ENCODE data around the gene NDC1. TPM values are rescaled to one million over a fixed set of nuclear protein-coding genes. Genes with fewer than 3 reads are reported as not detected.

Gene NDC1
- total RNA-seq, 1 experiment from 2014 or later: 130 TPM

GRCh38 chr1:53732409-53732808 lies 105.7 kb downstream of the NDC1 start:
- Histone ChIP-seq H3K27me3 (ENCODE audit: low read length) (no peaks in the 10 kb centered on the region), H3K27ac (ENCODE audit: low read length) (no peak overlapping the region), H4K20me1 (ENCODE audit: insufficient read depth, low read depth, low read length) (no peaks in the 10 kb centered on the region), H3K36me3 (ENCODE audit: insufficient read depth, low read length) (no peaks in the 10 kb centered on the region), H3K4me3 (ENCODE audit: low read length) (no peak overlapping the region), H3K9ac (ENCODE audit: low read length) (no peak overlapping the region), H3K9me3 (ENCODE audit: low read length) (no peaks in the 10 kb centered on the region), H3K9me2 (replicated peaks; ENCODE audit: insufficient read depth, low read length) (no peaks in the 10 kb centered on the region), H2AFZ (ENCODE audit: low read length) (no peak overlapping the region), H3K79me2 (ENCODE audit: low read length) (no peaks in the 10 kb centered on the region), H3K4me2 (ENCODE audit: low read depth, low read length, poor library complexity, severe bottlenecking) (no peak overlapping the region), H3K4me1 (ENCODE audit: low read length) (no peaks in the 10 kb centered on the region)
- no peak for DNase-seq

- Histone ChIP-seq H3K27ac (ENCODE audit: low read length) (no peak overlapping the region), H3K36me3 (ENCODE audit: insufficient read depth, low read length) (no peaks in the 10 kb centered on the region), H3K79me2 (ENCODE audit: low read length) (no peaks in the 10 kb centered on the region), H3K9me2 (replicated peaks; ENCODE audit: insufficient read depth, low read length) (no peaks in the 10 kb centered on the region), H3K4me3 (ENCODE audit: low read length) (no peak overlapping the region), H3K4me1 (ENCODE audit: low read length) (no peaks in the 10 kb centered on the region), H3K9me3 (ENCODE audit: low read length) (no peaks in the 10 kb centered on the region), H2AFZ (ENCODE audit: low read length) (no peak overlapping the region), H4K20me1 (ENCODE audit: insufficient read depth, low read depth, low read length) (no peaks in the 10 kb centered on the region), H3K9ac (ENCODE audit: low read length) (no peak overlapping the region), H3K4me2 (ENCODE audit: low read depth, low read length, poor library complexity, severe bottlenecking) (no peak overlapping the region), H3K27me3 (ENCODE audit: low read length) (no peaks in the 10 kb centered on the region)
- no peak for DNase-seq
Measured at GRCh38 chr1:53731779-53732305, 106.3 kb downstream of the NDC1 start.

GRCh38 chr1:53731043-53731600 lies 107.0 kb downstream of the NDC1 start:
- Histone ChIP-seq H3K4me3 (ENCODE audit: low read length) (no peak overlapping the region), H3K79me2 (ENCODE audit: low read length) (no peaks in the 10 kb centered on the region), H3K9me3 (ENCODE audit: low read length) (no peaks in the 10 kb centered on the region), H3K4me2 (ENCODE audit: low read depth, low read length, poor library complexity, severe bottlenecking) (no peak overlapping the region), H4K20me1 (ENCODE audit: insufficient read depth, low read depth, low read length) (no peaks in the 10 kb centered on the region), H3K27ac (ENCODE audit: low read length) (no peak overlapping the region), H2AFZ (ENCODE audit: low read length) (no peak overlapping the region), H3K27me3 (ENCODE audit: low read length) (no peaks in the 10 kb centered on the region), H3K4me1 (ENCODE audit: low read length) (no peaks in the 10 kb centered on the region), H3K9ac (ENCODE audit: low read length) (no peak overlapping the region), H3K9me2 (replicated peaks; ENCODE audit: insufficient read depth, low read length) (no peaks in the 10 kb centered on the region), H3K36me3 (ENCODE audit: insufficient read depth, low read length) (no peaks in the 10 kb centered on the region)
- DNase-seq: no peak

- H3K4me2 ChIP-seq (ENCODE audit: low read depth, low read length, poor library complexity, severe bottlenecking): no peak overlapping the region
Measured at GRCh38 chr1:53730224-53730865, 107.8 kb downstream of the NDC1 start.

GRCh38 chr1:53729456-53730223 lies 108.5 kb downstream of the NDC1 start:
- no peak overlapping the region for H3K9ac ChIP-seq (ENCODE audit: low read length)
- H3K9me3 ChIP-seq (ENCODE audit: low read length): no peaks in the 10 kb centered on the region
- H3K4me2 ChIP-seq (ENCODE audit: low read depth, low read length, poor library complexity, severe bottlenecking): no peak overlapping the region
- H3K4me1 ChIP-seq (ENCODE audit: low read length): no peaks in the 10 kb centered on the region
- H3K27ac ChIP-seq (ENCODE audit: low read length): no peak overlapping the region
- H2AFZ ChIP-seq (ENCODE audit: low read length): no peak overlapping the region
- H3K79me2 ChIP-seq (ENCODE audit: low read length): no peaks in the 10 kb centered on the region
- no peaks in the 10 kb centered on the region for H4K20me1 ChIP-seq (ENCODE audit: insufficient read depth, low read depth, low read length)
- H3K4me3 ChIP-seq (ENCODE audit: low read length): no peak overlapping the region
- H3K36me3 ChIP-seq (ENCODE audit: insufficient read depth, low read length): no peaks in the 10 kb centered on the region
- no peaks in the 10 kb centered on the region for H3K27me3 ChIP-seq (ENCODE audit: low read length)
- DNase-seq: no peak
- H3K9me2 ChIP-seq (replicated peaks; ENCODE audit: insufficient read depth, low read length): no peaks in the 10 kb centered on the region

More at GRCh38 chr1:53730224-53730865, 107.8 kb downstream of the NDC1 start:
- no peak overlapping the region for H3K4me3 ChIP-seq (ENCODE audit: low read length)
- no peaks in the 10 kb centered on the region for H3K36me3 ChIP-seq (ENCODE audit: insufficient read depth, low read length)
- no peaks in the 10 kb centered on the region for H4K20me1 ChIP-seq (ENCODE audit: insufficient read depth, low read depth, low read length)
- H3K4me1 ChIP-seq (ENCODE audit: low read length): no peaks in the 10 kb centered on the region
- H3K9ac ChIP-seq (ENCODE audit: low read length): no peak overlapping the region
- H3K9me2 ChIP-seq (replicated peaks; ENCODE audit: insufficient read depth, low read length): no peaks in the 10 kb centered on the region
- no peak for DNase-seq
- no peaks in the 10 kb centered on the region for H3K27me3 ChIP-seq (ENCODE audit: low read length)
- H2AFZ ChIP-seq (ENCODE audit: low read length): no peak overlapping the region
- no peaks in the 10 kb centered on the region for H3K79me2 ChIP-seq (ENCODE audit: low read length)
- no peaks in the 10 kb centered on the region for H3K9me3 ChIP-seq (ENCODE audit: low read length)
- H3K27ac ChIP-seq (ENCODE audit: low read length): no peak overlapping the region

GRCh38 chr1:53728702-53729455 lies 109.2 kb downstream of the NDC1 start:
- no peaks in the 10 kb centered on the region for H3K9me2 ChIP-seq (replicated peaks; ENCODE audit: insufficient read depth, low read length)

GRCh38 chr1:53728196-53728595 lies 109.9 kb downstream of the NDC1 start:
- Histone ChIP-seq H3K4me1 (ENCODE audit: low read length) (no peaks in the 10 kb centered on the region), H3K9me3 (ENCODE audit: low read length) (no peaks in the 10 kb centered on the region), H2AFZ (ENCODE audit: low read length) (no peak overlapping the region), H4K20me1 (ENCODE audit: insufficient read depth, low read depth, low read length) (no peaks in the 10 kb centered on the region), H3K36me3 (ENCODE audit: insufficient read depth, low read length) (no peaks in the 10 kb centered on the region), H3K9ac (ENCODE audit: low read length) (no peak overlapping the region), H3K9me2 (replicated peaks; ENCODE audit: insufficient read depth, low read length) (no peaks in the 10 kb centered on the region), H3K27me3 (ENCODE audit: low read length) (no peaks in the 10 kb centered on the region), H3K4me2 (ENCODE audit: low read depth, low read length, poor library complexity, severe bottlenecking) (no peak overlapping the region), H3K79me2 (ENCODE audit: low read length) (no peaks in the 10 kb centered on the region), H3K4me3 (ENCODE audit: low read length) (no peak overlapping the region), H3K27ac (ENCODE audit: low read length) (no peak overlapping the region)
- no peak for DNase-seq

More at GRCh38 chr1:53728702-53729455, 109.2 kb downstream of the NDC1 start:
- Histone ChIP-seq H3K4me1 (ENCODE audit: low read length) (no peaks in the 10 kb centered on the region), H3K27ac (ENCODE audit: low read length) (no peak overlapping the region), H3K79me2 (ENCODE audit: low read length) (no peaks in the 10 kb centered on the region), H3K27me3 (ENCODE audit: low read length) (no peaks in the 10 kb centered on the region), H3K4me2 (ENCODE audit: low read depth, low read length, poor library complexity, severe bottlenecking) (no peak overlapping the region), H3K9ac (ENCODE audit: low read length) (no peak overlapping the region), H4K20me1 (ENCODE audit: insufficient read depth, low read depth, low read length) (no peaks in the 10 kb centered on the region), H3K36me3 (ENCODE audit: insufficient read depth, low read length) (no peaks in the 10 kb centered on the region), H2AFZ (ENCODE audit: low read length) (no peak overlapping the region), H3K9me3 (ENCODE audit: low read length) (no peaks in the 10 kb centered on the region), H3K4me3 (ENCODE audit: low read length) (no peak overlapping the region)
- DNase-seq: no peak

Data from Karpas-422 (cell line).